ENCODE data around the gene IL1RAPL2. TPM values are rescaled to one million over a fixed set of nuclear protein-coding genes. Genes with fewer than 3 reads are reported as not detected.

The IL1RAPL2 gene
- total RNA-seq, 2 donors from 2014 or later, result not detected

DNA sequence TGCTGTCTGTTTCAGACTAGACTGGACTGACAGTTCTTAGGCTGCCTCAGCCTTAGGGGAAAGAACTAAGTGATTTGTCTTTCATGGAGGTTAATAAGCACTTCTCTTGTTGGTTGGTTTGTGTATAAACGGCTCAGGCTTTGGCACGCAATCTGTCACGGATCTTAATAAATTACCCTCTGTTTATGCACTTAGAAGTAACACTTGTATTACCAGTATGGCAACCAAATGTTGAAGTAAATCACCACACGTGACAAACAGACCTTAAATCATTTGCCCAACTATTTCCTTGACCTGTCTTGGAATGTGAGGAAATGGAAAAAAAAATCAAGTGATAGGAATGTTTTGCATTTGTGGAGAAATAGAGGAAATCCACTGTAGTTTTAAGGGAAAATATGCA lies 584.6 kb downstream of the IL1RAPL2 start:
- DNase-seq (ENCODE audit: low spot score), result no peak
- no peak for TF ChIP-seq CTCF (IDR thresholded peaks at IDR 0.05)
- Histone ChIP-seq H3K9me3 (no peaks in the 10 kb centered on the region), H3K4me1 (no peaks in the 10 kb centered on the region), H3K27ac (no peak overlapping the region), H3K36me3 (no peaks in the 10 kb centered on the region), H3K27me3 (no peaks in the 10 kb centered on the region), H3K4me3 (no peak overlapping the region)

GRCh38 chrX:105167233-105167632 lies 601.2 kb downstream of the IL1RAPL2 start:
- no peaks in the 10 kb centered on the region for H3K9me3 ChIP-seq
- no peaks in the 10 kb centered on the region for H3K36me3 ChIP-seq
- no peaks in the 10 kb centered on the region for H3K27me3 ChIP-seq
- H3K4me3 ChIP-seq, result no peak overlapping the region
- no peak for DNase-seq (ENCODE audit: low spot score)
- no peak for TF ChIP-seq CTCF (IDR thresholded peaks at IDR 0.05)
- no peak overlapping the region for H3K27ac ChIP-seq
- H3K4me1 ChIP-seq, result no peaks in the 10 kb centered on the region

DNA sequence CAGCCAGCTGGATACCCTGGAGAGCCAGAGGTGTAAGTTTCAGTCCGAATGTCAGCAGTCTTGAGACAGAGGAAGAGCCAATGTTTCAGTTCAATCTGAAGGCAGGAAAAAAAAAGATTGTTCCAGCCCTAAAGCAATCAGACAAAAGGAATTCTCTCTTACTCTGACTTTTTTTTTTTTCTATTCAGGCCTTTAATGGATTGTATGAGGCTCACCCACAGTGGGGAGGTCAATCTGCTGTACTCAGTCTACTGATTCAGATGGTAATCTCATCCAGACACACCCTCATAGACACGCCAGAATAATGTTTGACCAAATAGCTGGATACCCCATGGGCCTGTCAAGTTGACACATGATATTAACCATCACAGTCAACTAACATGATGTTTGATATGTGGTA lies 602.6 kb downstream of the IL1RAPL2 start:
- no peaks in the 10 kb centered on the region for H3K9me3 ChIP-seq
- H3K36me3 ChIP-seq, result no peaks in the 10 kb centered on the region
- TF ChIP-seq CTCF (IDR thresholded peaks at IDR 0.05), result no peak
- no peaks in the 10 kb centered on the region for H3K27me3 ChIP-seq
- no peak overlapping the region for H3K4me3 ChIP-seq
- DNase-seq (ENCODE audit: low spot score), result no peak
- no peaks in the 10 kb centered on the region for H3K4me1 ChIP-seq
- no peak overlapping the region for H3K27ac ChIP-seq

GRCh38 chrX:105173071-105173470 lies 607.1 kb downstream of the IL1RAPL2 start:
- no peak for TF ChIP-seq CTCF (IDR thresholded peaks at IDR 0.05)
- no peak for DNase-seq (ENCODE audit: low spot score)
- H3K4me3 ChIP-seq, result no peak overlapping the region
- H3K9me3 ChIP-seq, result peaks cover 0 to under 1% of the 10 kb centered on the region in 2 donors
- H3K27ac ChIP-seq, result no peak overlapping the region
- no peaks in the 10 kb centered on the region for H3K27me3 ChIP-seq
- no peaks in the 10 kb centered on the region for H3K36me3 ChIP-seq
- no peaks in the 10 kb centered on the region for H3K4me1 ChIP-seq

GRCh38 chrX:105179644-105180043 lies 613.6 kb downstream of the IL1RAPL2 start:
- no peak for TF ChIP-seq CTCF (IDR thresholded peaks at IDR 0.05)
- H3K9me3 ChIP-seq, result peaks cover 0 to 25% of the 10 kb centered on the region in 2 donors
- DNase-seq (ENCODE audit: low spot score), result no peak
- H3K27ac ChIP-seq, result no peak overlapping the region
- no peak overlapping the region for H3K4me3 ChIP-seq
- no peaks in the 10 kb centered on the region for H3K4me1 ChIP-seq
- no peaks in the 10 kb centered on the region for H3K27me3 ChIP-seq
- no peaks in the 10 kb centered on the region for H3K36me3 ChIP-seq

DNA sequence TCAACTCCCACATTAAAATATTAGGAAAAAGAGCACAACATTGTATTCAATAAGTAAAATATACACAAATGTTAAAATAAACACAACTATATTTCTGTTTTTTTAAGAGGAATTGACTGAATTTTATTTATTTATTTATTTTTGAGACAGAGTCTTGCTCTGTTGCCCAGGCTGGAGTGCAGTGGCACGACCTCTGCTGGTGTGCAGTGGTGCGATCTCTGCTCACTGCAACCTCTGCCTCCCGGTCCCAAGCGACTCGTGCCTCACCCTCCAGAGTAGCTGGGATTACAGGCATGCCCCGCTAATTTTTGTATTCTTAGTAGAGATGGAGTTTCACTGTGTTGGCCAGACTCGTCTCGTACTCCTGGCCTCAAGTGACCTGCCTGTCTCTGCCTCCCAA lies 623.1 kb downstream of the IL1RAPL2 start:
- TF ChIP-seq CTCF (IDR thresholded peaks at IDR 0.05), result no peak
- no peak for DNase-seq (ENCODE audit: low spot score)
- Histone ChIP-seq H3K27ac (no peak overlapping the region), H3K4me1 (no peaks in the 10 kb centered on the region), H3K9me3 (no peaks in the 10 kb centered on the region), H3K36me3 (no peaks in the 10 kb centered on the region), H3K4me3 (no peak overlapping the region), H3K27me3 (no peaks in the 10 kb centered on the region)

Measured in right atrium auricular region (tissue), 2 donors.